ENCODE measurements around the gene ECE2. TPM values are rescaled to one million over a fixed set of nuclear protein-coding genes. Genes with fewer than 3 reads are reported as not detected.
"Not testable (repeated sequence)": the region's sequence is repeated elsewhere in the genome, so short reads cannot be mapped to it uniquely, and the experiment has no call there.

ECE2 gene
- total and polyA plus RNA-seq, 2 experiments from 2014 or later, result not detected

- DNase-seq (ENCODE audit: low read depth in 1 of 2, low spot score in 1 of 2), result peak; percentile 44 to 79
- H3K27me3 ChIP-seq, result peaks cover 82% of the 10 kb centered on the region
- no peaks in the 10 kb centered on the region for H3K36me3 ChIP-seq
- H3K9me3 ChIP-seq (ENCODE audit: low read depth), result no peaks in the 10 kb centered on the region
- TF ChIP-seq, protein P1, sequence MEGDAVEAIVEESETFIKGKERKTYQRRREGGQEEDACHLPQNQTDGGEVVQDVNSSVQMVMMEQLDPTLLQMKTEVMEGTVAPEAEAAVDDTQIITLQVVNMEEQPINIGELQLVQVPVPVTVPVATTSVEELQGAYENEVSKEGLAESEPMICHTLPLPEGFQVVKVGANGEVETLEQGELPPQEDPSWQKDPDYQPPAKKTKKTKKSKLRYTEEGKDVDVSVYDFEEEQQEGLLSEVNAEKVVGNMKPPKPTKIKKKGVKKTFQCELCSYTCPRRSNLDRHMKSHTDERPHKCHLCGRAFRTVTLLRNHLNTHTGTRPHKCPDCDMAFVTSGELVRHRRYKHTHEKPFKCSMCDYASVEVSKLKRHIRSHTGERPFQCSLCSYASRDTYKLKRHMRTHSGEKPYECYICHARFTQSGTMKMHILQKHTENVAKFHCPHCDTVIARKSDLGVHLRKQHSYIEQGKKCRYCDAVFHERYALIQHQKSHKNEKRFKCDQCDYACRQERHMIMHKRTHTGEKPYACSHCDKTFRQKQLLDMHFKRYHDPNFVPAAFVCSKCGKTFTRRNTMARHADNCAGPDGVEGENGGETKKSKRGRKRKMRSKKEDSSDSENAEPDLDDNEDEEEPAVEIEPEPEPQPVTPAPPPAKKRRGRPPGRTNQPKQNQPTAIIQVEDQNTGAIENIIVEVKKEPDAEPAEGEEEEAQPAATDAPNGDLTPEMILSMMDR (IDR thresholded peaks at IDR 0.05; ENCODE audit: low read depth, low read length), result no peak
- H3K4me3 ChIP-seq, result peak overlapping the region; percentile 26
- no peak overlapping the region for H3K27ac ChIP-seq
- H3K4me1 ChIP-seq (ENCODE audit: low read depth), result peaks cover 4% of the 10 kb centered on the region
These were observed 15.7 kb upstream of the ECE2 start for GRCh38 chr3:184259878-184260723.

GRCh38 chr3:184260724-184261269 is 15.0 kb upstream of the ECE2 start:
- H3K27ac ChIP-seq, result no peak overlapping the region
- TF ChIP-seq, protein P1 (IDR thresholded peaks at IDR 0.05; ENCODE audit: low read depth, low read length), result no peak
- H3K4me3 ChIP-seq, result peak overlapping the region; percentile 38
- H3K27me3 ChIP-seq, result peaks cover 83% of the 10 kb centered on the region
- no peaks in the 10 kb centered on the region for H3K9me3 ChIP-seq (ENCODE audit: low read depth)
- H3K4me1 ChIP-seq (ENCODE audit: low read depth), result peaks cover 4% of the 10 kb centered on the region
- DNase-seq (ENCODE audit: low read depth in 1 of 2, low spot score in 1 of 2), result no peak
- no peaks in the 10 kb centered on the region for H3K36me3 ChIP-seq

GRCh38 chr3:184261270-184261853 is 14.5 kb upstream of the ECE2 start, which contains the start of gene CAMK2N2:
Gene CAMK2N2, minus strand, starts transcription at chr3:184261553. Its CDS starts 268 bp downstream, at chr3:184261285.
- Histone ChIP-seq H3K27ac (no peak within 1 kb of the TSS), H3K36me3 (no peaks in the 10 kb centered on the region), H3K4me1 (ENCODE audit: low read depth) (peaks cover 4% of the 10 kb centered on the region), H3K9me3 (ENCODE audit: low read depth) (no peaks in the 10 kb centered on the region), H3K4me3 (peak within 1 kb of the TSS; percentile 38), H3K27me3 (peaks cover 86% of the 10 kb centered on the region)
- TF ChIP-seq, protein P1 (IDR thresholded peaks at IDR 0.05; ENCODE audit: low read depth, low read length), result no peak
- peak; percentile 62 to 80 for DNase-seq (ENCODE audit: low read depth in 1 of 2, low spot score in 1 of 2)

DNA sequence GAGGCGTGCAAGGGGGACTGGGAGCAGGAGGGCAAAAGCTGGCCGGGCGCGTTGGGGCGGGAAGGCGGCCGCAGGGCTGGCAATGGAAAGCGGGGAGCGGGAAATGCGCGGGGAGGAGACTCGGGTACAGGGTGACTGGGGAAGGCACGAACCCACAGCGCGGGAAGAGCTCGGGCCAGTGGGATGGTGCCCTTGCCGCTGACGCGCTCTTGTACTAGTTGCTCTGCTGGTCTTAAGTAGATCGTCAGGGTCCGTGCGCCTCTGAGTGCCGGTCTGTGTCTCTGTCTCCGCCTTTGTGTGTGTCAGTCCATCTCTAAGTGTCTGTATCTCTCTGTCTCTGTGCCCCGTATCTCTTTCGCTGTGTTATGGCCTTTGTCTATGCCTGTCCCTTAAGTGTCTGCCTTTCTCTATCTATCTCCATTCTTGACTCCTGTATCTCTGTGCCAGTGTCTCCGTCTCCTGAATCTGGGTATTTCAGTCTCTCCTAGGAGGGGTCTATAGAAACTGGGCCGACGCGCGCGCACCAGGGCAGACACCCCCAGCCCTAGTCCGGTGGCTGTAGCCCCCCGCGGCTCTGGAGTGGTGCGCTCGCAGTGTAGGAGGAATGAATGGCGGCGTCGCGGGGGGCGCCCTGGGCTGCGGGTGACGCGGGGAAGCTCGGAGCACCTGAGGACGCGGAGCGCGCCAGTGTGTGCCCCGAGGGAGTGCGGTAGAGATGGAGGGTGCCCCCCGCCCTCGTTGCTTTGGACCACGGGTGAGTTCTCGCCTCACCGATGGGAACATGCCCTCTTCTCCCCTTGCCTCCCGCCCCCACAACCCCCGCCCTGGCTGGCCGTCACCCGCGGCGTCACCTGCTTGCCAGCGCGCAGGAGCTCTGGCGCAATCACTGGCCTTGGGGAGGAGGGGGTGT is 13.7 kb upstream of the ECE2 start:
- Histone ChIP-seq H3K9me3 (ENCODE audit: low read depth) (no peaks in the 10 kb centered on the region), H3K4me3 (peak overlapping the region; percentile 38), H3K36me3 (no peaks in the 10 kb centered on the region), H3K27ac (no peak overlapping the region), H3K27me3 (peaks cover 88% of the 10 kb centered on the region), H3K4me1 (ENCODE audit: low read depth) (peaks cover 4% of the 10 kb centered on the region)
- TF ChIP-seq, protein P1 (IDR thresholded peaks at IDR 0.05; ENCODE audit: low read depth, low read length), result no peak
- peak in 1 of 2 donors; percentile 46 for DNase-seq (ENCODE audit: low read depth in 1 of 2, low spot score in 1 of 2)

GRCh38 chr3:184262764-184263179 is 13.1 kb upstream of the ECE2 start:
- Histone ChIP-seq H3K27me3 (peaks cover 84% of the 10 kb centered on the region), H3K36me3 (no peaks in the 10 kb centered on the region), H3K4me3 (no peak overlapping the region), H3K9me3 (ENCODE audit: low read depth) (no peaks in the 10 kb centered on the region), H3K27ac (no peak overlapping the region), H3K4me1 (ENCODE audit: low read depth) (peaks cover 4% of the 10 kb centered on the region)
- no peak for DNase-seq (ENCODE audit: low read depth in 1 of 2, low spot score in 1 of 2)
- TF ChIP-seq, protein P1 (IDR thresholded peaks at IDR 0.05; ENCODE audit: low read depth, low read length), result no peak

GRCh38 chr3:184267249-184267648 is 8.6 kb upstream of the ECE2 start:
- not testable (repeated sequence) for H3K27ac ChIP-seq; H3K4me3 ChIP-seq; H3K4me1 ChIP-seq (ENCODE audit: low read depth); DNase-seq (ENCODE audit: low read depth in 1 of 2, low spot score in 1 of 2); H3K9me3 ChIP-seq (ENCODE audit: low read depth); H3K36me3 ChIP-seq
- peaks cover 54% of the 10 kb centered on the region for H3K27me3 ChIP-seq

All from cardiac muscle cell (in vitro differentiated cells and primary cell).